ENCODE measurements around the gene ST6GALNAC3. TPM values are rescaled to one million over a fixed set of nuclear protein-coding genes. Genes with fewer than 3 reads are reported as not detected.
"Not testable (repeated sequence)": the region's sequence is repeated elsewhere in the genome, so short reads cannot be mapped to it uniquely, and the experiment has no call there.

The ST6GALNAC3 gene
- polyA plus RNA-seq, 1 donor = 3.7 TPM

DNA sequence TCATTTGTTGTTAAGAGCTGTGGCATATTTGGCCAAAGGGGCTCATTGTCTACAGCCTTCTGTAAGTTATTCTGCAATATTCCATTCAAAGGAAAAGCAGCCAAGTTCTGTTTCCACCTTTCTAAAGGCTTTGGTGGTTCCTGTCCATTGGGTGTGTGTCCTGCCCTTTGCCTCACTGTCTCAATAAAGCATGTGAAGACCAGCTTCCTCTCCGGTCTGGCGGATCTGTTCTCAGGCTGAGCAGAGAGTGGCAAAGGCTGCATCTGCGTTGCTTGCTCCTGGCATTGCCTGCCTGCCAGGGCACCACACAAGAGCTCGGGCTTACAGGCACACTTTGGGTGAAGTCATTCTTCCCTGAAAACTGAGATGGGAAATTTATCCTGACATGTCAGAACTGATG lies 34.9 kb downstream of the ST6GALNAC3 start:
- DNase-seq = no peak

DNA sequence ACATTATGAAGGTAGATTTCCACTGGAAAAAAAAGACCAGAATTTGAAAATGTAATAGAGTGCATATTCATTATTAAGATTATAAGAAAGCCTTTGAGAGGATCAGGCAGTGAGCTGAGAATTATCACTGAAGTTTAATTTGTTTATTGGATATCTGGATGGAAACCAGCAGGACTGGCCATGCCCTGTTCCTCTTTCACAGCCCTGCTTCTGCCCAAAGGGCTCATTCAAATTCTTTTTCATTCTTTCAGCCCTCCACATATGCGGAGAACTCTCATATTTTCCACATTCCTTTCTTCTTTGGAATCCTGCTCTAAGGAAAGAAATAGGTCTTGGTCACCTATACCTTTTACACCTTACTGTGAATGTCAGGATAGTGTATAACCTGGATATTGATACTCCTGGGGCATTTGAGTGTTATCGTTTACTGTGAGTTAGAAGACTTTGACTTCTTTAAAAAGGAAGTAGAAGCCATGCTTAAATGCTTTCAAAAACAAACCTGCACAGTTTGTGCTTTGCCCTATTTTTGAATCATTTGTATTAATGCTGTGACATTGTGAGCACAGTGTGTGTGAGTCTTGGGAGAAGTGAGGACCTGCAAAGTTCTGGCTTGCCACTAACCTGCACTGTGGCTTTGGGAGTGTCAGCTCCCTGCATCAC lies 35.5 kb downstream of the ST6GALNAC3 start:
- no peak for DNase-seq

DNA sequence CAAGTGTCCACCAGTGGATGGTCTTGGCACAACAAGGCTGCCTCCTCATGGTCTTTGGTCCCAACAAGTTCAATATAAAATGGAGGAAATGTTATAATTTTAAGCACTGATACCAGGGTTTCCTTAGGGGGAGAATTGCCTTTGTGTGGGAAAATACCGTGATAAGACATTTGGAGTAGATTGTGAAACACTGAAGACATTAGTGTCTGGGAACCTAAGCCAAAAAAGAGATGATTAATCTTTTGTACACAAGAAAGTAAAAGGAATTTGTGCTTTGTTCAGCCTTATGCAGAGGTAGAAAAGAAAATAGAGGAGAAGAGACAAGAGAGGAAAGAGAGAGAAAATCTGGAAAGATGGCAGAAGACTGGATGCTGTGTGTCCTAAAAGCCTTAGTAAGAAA lies 36.1 kb downstream of the ST6GALNAC3 start:
- DNase-seq = no peak

DNA sequence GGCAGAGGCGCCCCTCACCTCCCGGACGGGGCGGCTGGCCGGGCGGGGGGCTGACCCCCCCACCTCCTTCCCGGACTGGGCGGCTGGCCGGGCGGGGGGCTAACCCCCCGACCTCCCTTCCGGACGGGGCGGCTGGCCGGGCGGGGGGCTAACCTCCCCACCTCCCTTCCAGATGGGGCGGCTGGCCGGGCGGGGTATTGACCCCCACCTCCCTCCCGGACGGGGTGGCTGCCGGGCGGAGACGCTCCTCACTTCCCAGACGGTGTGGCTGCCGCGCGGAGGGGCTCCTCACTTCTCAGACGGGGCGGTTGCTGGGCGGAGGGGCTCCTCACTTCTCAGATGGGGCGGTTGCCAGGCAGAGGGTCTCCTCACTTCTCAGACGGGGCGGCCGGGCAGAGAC lies 37.8 kb downstream of the ST6GALNAC3 start:
- DNase-seq = not testable (repeated sequence)

DNA sequence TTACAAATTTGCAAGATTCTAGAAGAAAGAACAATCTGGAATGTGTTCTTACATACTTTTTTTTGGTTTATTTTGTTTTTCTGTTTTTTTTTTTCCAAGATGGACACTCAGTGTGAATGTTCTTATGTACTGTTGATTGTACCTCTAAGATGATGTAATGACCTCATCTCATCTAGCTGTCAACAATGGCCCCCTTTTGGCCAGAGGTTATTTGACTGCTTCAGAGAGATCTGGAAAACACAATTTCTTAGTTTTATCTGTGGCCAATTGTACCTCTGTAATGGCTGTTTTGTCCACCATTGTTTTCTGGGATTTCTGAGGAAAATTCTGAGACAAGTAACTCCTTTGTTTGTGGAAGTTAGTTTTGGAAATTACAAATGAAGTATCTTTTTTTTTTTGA lies 38.9 kb downstream of the ST6GALNAC3 start:
- no peak for DNase-seq

DNA sequence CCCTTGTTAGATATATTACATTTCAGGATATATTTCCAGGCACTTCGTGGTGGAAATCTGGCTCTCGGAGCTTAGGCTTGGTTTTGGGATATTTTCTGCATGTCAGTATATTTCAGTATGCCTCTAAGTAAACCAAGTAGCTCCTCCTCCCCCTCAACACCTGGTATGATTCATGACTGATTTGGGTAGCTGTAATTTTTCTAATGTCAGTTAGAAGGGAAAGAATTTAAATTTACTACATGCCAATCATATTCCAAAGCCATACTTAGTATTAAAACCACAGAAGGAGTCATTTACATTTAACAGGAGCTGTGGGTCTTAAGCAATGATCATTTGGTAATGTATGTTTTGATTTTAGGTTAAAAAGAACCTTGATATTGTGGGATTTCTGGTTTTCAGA lies 40.6 kb downstream of the ST6GALNAC3 start:
- no peak for DNase-seq

DNA sequence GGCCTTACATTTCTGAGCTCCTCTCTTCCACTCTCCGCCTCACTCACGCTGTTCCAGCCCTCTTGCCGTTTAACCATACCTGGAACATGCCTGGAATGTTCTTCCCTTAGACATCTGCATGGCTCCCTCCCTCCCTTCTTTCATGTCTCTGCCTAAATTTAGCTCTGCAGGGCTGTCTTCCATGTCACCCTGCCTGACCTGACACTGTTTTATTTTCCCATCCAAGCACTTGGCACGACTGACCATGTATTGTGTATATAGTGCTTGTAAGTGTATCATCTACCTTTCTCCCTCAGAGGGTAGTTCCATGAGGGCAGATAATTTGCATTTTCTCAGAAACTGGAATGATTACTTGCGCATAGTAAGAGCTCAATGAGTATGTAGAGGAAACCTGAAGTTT lies 47.3 kb downstream of the ST6GALNAC3 start:
- DNase-seq = no peak

DNA sequence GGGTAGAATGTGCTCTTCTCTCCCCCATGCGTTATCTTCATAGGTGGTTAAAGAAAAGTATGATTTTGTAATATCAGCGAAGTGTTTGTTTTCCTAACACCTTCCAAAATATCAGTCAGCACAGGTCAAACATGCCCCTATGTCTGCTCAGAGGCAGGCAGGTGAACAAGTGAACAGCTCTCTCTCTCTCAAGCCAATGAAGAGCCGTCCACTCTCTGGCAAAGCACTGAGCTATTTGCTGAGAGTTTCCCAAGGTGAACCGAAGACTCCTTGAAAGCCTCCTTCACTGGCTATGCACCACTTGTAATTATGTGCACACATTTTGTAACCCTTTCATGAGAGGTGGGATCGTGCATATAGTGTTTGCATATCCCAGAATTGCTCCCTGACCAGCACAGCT lies 47.7 kb downstream of the ST6GALNAC3 start:
- no peak for DNase-seq

DNA sequence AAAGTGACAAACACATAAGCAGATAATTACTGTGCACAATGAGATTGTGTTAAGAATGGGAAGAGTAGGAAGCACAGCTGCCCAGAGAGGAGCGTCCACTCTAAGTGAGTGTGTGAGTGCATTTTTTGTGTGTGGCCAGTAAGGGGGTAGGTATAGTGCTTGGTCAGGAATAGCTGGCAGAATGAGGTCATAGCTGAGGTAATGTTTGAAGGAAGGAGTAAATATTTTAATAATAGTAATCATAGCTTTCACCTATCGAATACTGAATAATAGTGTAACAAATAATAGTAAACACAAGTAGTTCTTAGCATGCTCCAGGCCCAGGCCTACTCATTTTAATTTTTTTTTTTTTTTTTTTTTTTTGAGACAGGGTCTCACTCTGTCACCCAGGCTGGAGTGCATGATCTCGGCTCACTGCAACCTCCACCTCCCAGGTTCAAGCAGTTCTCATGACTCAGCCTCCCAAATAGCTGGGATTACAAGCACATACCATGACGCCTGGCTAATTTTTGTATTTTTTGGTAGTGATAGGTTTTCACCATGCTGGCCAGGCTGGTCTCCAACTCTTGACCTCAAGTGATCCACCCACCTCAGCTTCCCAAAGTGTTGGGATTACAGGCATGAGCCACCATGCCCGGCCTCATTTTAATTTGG lies 49.0 kb downstream of the ST6GALNAC3 start:
- not testable (repeated sequence) for DNase-seq

DNA sequence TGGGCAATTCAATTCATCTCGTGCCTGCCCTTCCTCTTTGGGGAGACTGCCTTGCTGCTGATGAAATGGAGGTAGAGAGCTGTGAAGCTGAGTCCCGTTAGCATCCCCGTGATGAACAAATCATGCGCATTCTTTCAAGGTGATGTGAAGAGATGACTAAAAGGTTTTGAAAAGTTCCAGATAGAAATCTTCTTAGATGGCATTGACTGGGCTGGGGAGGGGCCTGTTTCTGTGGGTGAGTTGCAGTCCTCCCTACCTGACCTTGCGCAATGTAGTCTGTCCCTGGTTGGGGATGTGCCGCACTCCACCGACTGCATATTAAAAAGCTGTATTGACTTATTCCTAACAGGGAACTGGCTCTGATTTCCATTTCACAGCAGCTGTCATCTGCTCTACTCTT lies 49.6 kb downstream of the ST6GALNAC3 start:
- no peak for DNase-seq

DNA sequence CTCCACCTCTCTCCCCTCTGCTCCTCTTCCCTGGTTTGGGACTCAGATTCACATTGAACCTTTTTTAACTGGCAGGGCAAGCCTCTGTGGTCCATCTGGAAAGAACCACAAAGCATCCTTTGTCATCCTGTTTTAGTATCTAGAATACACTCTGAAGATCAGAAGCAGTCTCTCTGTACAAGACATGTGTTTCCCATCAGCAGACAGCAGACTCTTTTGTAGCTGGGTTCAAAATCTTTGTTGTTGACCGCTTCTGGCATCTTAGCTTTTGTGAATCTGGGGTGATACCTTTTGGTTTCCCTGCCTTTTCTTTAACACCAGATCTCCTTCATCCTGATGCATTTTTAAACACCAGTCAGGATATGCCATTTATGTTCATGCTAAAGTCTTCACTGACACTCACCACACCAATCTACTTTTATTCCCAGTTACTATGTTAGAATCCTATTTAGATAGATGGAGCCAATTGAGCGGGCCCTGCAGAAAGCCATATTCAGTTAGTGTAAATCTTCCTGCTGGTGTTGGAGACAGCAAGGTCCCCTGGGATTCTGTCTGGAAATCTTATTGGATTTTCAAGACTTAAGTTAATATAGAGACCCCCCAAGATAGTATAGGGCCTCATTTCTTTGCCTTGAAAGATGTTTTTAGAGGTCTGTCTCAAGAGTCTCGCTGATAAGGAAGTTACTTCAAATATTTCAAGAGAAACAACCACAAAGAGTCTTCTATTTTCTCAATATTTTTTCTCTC lies 51.1 kb downstream of the ST6GALNAC3 start:
- DNase-seq = no peak

DNA sequence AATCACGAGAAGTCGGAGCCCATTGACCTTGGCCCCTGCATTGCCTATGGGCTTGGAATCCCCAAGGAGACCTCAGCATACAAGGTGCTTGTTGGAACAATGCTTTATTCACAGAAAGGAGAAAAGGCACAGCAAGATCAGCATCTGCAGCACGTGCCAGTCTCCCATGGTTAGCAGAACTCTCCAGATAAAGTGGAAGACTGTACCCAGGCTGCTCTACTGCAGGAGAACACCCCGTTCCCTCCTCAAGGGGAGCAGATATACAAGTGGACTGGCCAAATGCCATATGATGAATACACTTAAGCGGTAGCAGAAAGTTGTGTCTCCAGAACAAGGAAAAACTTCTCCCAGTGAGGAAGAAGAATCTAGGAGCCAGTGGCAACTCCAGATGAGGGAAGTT lies 53.5 kb downstream of the ST6GALNAC3 start:
- no peak for DNase-seq

DNA sequence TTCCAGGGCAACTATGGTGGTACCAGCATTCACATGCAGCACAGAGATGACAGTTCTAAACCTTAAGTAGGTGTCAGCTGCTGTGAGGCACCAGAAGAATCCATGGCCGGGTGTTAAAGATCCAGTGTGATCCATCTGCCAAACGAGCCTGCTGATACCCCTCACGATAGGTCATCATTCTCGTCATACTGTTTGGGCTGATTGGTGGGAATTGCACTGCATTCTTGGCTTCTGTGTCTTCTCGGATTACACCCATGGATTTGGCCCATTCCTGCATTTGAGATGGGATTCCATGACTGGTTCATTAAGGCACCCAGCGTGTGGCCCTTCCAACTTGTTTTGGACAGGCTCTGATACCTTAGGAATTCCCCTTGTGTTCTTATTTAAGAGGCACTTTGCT lies 55.2 kb downstream of the ST6GALNAC3 start:
- DNase-seq = no peak

DNA sequence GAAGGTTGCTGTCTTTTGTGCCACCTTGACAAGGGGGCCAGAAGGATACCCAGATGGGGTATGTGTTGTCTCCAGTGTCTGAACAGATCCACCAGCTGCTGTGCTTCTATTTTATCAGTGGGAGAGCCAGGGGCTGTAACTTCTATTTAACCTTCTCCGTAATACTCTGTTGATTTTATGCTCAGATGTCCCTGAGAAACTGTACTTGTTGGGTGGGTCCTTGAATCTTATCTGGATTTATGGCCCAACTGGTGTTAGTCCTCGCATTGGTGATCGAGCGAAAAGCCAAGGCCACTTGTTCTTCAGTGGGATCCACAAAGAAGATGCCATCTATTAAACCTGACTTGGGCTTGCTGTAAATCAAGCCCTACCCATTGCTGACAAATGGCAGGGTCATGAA lies 56.4 kb downstream of the ST6GALNAC3 start:
- no peak for DNase-seq

DNA sequence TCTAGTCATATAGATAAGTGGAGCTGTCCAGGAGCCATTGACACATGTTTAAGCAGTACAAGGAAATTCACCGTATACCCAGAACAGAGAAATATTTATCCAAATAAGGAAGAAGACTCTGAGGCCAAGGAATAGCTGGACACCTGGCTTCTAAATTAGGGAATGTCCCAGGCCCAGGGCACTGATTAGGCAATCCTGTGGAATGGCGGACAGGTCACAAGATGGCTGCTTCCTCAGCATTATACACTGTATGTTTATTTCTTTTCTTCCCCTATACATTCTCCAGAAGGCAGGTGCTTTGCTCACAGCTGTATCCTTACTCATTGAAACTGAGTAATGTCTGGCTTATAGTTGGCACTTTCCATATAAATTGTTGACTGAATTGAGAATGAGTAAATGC lies 59.4 kb downstream of the ST6GALNAC3 start:
- no peak for DNase-seq

DNA sequence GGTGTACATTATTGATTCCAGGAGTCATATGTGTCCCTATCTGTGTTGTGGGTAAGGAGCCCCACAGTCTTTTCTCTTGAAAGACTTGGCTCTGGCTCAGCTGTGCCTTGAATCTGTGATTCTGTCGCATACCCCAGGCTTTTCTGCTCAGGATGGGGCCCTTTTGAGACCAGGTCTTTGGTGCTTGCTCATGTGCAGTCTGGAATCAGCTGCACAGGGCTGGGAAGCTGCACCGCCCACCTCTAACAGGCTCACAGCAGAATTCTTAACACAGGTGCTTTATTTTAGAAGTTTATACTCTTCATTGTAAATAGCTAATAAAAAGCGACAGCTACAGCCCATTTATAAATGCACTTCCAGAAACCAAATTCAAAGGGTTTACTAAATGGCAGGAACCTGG lies 61.3 kb downstream of the ST6GALNAC3 start:
- DNase-seq = no peak

DNA sequence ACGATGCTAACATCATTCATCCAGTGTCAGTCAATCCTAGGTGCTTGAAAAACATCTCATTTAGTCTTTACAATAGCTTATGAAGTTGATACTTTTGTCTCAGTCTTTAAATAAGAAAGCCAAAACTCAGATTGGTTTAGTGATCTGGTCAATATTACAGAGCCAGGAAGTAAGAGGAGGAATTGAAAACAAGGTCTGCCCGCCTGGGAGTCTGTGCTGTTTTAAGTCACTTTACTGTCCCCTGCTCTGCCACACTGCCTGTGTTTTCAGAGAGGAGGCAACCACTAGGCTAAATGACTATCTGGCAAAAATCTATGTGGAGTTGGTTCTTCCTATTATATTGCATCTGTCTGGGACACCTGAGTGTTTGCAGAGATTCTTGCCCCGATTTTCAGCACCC lies 62.3 kb downstream of the ST6GALNAC3 start:
- no peak for DNase-seq

DNA sequence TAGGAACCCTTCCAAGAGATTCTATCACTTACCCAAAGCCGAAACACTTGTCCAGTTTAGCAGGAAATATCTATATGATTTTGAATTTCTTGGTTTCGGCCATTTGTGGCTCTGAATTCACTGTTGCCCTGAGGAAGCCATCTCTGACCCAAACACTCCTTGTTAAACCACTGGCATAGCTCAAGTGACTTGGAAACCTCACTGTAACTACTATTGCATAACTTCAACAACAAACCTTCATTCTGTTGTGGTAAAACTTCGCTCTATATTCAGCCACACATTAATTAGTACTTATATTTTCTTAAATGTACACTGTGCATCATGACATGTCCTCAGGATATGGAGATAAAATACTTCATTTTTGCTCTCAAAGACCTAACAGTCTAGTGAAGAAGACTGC lies 63.2 kb downstream of the ST6GALNAC3 start:
- no peak for DNase-seq

DNA sequence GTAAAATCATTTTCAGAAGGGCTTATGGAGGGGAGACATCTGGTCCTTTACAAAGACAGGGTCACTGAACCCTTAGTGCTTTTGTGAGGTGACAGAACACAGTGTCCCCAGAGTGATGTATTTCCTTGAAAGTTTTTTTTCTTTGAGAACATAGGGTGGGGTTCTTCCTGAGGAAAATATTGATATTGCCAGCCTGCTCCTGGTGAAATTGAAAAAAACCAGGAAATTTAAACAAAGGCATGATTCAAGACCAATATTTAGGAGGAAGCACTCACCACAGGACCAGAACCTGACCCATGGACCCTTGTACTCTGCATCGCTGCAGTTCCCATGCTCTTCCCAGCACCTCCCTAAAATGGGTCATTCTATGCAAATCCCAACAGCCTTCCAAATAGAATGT lies 63.7 kb downstream of the ST6GALNAC3 start:
- no peak for DNase-seq

DNA sequence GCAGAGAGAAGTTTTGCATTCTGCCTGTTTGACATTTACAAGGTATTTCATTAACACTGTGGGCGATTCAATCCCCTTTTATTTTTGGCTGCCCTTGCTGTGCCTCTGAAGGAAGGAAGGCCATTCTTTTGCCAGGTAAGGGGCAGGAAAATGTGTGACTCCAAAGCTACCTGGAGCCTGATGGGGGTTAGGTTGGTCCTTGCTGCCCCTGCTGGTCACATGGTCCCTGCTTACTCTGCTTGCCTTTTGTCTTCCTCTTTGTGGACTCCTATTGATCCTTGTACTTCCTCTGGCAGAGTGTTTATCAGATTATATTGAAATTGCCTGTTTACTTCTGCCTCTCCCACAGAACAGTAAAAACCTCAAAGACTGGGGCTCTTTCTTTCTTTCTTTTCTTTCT lies 65.7 kb downstream of the ST6GALNAC3 start:
- DNase-seq = no peak

DNA sequence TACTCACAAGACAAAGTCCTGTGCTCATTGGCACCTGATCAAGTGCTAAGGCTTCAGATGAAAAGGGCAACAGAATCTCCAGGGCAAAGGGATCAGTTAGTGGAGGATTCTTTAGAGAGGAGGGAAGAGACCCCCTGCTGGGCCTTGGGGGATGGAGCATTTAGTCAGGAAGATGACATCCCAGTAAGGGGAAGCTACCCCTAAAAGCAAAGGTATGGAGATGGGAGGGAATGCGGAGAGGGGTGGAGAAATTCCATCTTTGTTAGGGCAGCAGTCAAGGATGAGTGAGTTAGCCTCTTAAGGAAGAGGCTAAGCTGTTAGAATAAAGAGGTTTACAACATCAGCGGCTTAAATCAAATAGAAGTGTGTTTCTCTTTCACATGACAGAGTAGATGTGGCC lies 67.4 kb downstream of the ST6GALNAC3 start:
- no peak for DNase-seq

DNA sequence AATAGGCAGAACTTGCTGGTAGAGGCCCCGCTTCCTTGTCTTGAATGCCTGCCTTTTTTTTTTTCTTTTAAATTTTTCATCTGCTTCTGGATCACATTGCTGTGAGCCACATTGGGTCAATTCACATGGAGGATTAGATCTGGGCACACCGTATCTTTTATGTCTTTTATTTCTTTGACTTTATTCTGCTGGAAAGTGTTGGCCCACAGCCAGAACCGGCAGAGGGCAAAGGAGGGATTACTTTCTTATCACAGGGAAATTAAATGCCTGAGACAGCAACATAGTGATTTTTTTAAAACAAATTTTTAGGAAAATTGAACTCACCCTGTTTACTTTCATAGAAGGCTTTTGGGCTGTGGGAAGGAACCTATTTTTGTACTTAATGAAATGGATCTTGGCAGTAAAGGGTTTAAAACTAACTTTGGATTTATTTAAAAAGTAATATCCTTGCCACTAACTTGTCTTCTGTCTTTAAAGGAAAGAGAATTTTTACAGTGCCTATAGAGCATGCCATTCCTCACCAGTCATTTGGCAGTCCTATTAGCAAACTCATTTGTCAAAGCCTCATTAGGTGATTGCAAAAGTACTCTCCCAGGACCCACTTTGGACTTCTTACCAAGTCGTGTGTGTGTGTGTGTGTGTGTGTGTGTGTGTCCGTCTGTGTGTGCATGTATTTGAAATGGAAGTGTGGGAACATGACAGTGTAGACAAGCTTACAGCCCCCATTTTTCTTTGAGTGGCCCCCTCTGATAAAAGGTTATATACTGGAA lies 68.4 kb downstream of the ST6GALNAC3 start:
- no peak for DNase-seq

DNA sequence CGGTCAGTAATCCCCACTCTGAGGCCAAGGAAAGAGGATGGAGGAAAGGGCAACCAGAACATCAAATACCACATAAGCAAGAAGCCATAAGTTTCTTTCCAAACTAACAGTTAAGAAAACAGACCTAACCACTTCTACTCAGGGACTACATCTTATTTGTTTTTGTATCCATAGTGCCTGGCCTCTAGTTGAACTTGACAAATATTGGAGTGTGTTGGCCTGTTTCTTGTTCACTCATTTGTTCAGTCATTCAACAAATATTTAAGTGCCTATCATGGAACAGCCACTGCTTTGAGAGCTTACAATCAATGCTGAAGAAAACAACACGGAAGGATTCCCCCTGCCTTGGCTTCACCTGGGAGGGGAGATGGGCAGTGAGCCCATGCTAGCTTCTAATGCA lies 69.7 kb downstream of the ST6GALNAC3 start:
- no peak for DNase-seq
